Measurements from ENCODE around the gene ADCK2.
A peak's percentile ranks its signal among the peaks of the same experiment; 100 is the strongest.
"Not testable (repeated sequence)": the region's sequence is repeated elsewhere in the genome, so short reads cannot be mapped to it uniquely, and the experiment has no call there.

ADCK2 gene

GRCh38 chr7:140696680-140697446 lies 24.1 kb downstream of the ADCK2 start, which contains the start of gene NDUFB2:
TSS of gene NDUFB2 (plus strand) at chr7:140696708. CDS start at chr7:140696745, 37 bp downstream.
- peak; percentile 65 to 92 for DNase-seq

GRCh38 chr7:140697447-140698143 lies 24.9 kb downstream of the ADCK2 start:
- no peak for DNase-seq

DNA sequence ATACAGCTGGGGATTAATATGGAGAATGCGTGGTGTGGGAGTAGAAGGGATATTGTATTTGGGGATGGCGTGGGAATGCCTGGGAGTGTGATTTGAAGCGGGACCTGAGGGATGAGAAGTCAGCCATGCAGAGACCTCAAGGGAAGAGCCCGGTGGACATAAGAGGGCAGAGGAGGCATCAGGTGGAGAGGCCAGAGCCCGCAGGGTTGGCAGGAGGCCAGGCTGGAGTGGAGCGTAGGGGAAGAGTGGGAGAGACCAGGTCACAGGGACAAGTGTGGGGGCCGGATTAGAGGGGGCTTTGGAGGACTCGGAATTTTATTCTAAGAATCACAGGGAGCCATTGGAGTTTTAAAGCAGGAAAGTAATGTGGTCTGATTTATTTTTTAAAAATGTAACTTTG lies 25.7 kb downstream of the ADCK2 start:
- DNase-seq, result no peak

- DNase-seq, result no peak
Measured at GRCh38 chr7:140702774-140703173, 30.0 kb downstream of the ADCK2 start.

DNA sequence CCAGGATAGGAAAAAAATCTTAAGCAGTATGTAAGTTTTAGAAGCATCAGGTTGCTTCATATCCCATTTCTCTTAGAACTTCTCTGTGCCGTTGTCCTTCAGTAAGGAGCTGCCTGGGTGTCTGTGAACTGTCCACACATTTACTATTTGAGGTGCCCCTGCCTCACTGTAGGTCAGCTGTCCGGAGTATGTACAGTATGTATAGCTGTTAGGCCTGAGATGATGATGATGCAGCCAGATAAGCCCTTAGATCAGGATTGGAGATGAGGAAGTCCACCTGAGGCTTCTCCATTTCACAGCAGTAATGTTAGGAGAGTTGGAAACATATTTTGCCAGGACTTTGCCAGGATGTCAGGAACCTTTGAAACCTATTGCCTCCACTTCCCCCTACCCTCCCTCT lies 31.5 kb downstream of the ADCK2 start:
- no peak for DNase-seq

- no peak for DNase-seq
Measured at GRCh38 chr7:140707132-140707531, 34.4 kb downstream of the ADCK2 start.

GRCh38 chr7:140708764-140709163 lies 36.0 kb downstream of the ADCK2 start:
- not testable (repeated sequence) for DNase-seq

GRCh38 chr7:140712392-140712791 lies 39.6 kb downstream of the ADCK2 start:
- DNase-seq, result not testable (repeated sequence)

GRCh38 chr7:140714331-140715040 lies 41.7 kb downstream of the ADCK2 start:
- DNase-seq, result no peak

- peak in 1 of 2 donors; percentile 47 for DNase-seq
Measured at GRCh38 chr7:140719721-140720120, 47.0 kb downstream of the ADCK2 start.

DNA sequence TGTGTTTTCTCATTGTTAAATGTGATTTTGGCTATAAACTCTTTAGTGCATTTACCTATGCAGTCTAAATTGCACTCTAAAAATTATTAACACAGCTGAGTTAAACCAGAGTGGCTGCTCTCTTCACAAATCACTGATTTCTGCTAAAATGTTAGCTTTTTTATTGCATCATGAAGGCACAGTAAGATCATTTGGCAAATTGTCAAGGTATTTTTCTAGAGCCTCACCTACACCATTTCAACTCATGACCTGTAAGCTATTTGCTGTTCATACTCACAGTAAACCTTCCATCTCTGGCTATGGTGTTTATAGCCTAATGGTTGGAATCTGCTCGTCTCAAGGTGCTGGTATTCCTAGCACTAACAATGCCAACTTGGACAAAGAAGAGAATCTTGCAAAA lies 49.5 kb downstream of the ADCK2 start:
- no peak for DNase-seq

DNA sequence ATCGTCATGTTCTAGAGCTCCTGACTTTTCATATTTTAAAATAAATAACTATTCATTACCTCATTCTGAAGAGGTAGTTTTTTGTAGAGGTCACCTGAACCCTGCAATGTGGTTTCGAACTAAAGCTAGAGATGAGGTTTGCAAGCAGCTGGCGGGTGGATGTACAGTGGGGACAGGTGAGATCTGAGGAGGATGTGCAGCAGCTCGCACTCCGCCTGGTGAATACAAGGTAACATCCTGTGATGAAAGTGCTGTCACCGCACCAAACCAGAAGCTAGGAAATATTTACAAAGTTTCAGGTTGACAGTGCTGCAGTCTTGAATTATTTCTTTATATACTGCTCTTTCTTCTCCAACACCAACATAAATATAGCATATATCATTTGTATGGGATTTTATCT lies 50.3 kb downstream of the ADCK2 start:
- no peak for DNase-seq

DNA sequence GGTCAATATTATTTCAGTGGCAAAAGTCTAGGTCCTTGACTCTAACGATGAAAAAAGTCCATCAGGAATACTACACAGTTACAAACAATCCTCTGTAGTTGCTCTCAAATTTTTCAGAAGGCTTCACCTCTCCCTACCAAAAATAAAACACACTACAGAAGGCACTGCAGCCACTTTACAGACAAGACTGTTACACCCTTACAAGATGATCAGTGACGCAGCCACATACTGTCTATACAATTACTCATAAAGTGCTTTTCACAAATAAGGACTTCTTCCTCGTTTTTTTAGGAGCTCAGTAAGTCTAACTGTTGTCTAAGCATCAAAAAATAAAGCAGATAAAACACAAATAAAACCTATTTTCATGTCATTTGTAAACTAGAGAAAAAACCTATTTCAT lies 50.8 kb downstream of the ADCK2 start:
- DNase-seq, result no peak

- no peak for DNase-seq
Measured at GRCh38 chr7:140724706-140725105, 52.0 kb downstream of the ADCK2 start.

- DNase-seq, result no peak
Measured at GRCh38 chr7:140726281-140726680, 53.5 kb downstream of the ADCK2 start.

- no peak for DNase-seq
Measured at GRCh38 chr7:140732416-140732815, 59.7 kb downstream of the ADCK2 start.

DNA sequence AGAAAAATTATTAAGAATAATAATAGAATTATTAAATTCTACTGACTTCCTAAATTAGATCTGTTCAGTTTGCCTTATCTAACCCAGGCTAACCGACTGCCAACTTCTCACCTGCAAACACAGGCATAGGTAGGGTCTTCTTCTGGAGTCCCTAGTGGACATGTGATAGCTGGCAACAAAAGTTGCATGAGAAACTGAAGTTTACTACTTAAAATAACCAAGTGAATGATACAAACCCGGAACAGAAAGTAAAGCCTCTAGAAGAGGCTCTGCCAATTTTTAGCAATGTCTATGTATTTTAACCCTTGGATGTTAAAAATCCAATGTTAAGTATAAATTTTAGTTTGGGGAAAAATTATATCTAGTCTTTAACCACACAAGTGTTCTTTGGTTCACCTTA lies 61.4 kb downstream of the ADCK2 start:
- no peak for DNase-seq

- DNase-seq, result no peak
Measured at GRCh38 chr7:140734729-140735128, 62.0 kb downstream of the ADCK2 start.

- no peak for DNase-seq
Measured at GRCh38 chr7:140738280-140738679, 65.5 kb downstream of the ADCK2 start.

DNA sequence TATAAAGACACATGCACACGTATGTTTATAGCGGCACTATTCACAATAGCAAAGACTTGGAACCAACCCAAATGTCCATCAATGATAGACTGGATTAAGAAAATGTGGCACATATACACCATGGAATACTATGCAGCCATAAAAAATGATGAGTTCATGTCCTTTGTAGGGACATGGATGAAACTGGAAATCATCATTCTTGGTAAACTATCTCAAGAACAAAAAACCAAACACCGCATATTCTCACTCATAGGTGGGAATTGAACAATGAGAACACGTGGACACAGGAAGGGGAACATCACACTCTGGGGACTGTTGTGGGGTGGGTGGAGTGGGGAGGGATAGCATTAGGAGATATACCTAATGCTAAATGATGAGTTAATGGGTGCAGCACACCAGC lies 70.5 kb downstream of the ADCK2 start:
- DNase-seq, result not testable (repeated sequence)

DNA sequence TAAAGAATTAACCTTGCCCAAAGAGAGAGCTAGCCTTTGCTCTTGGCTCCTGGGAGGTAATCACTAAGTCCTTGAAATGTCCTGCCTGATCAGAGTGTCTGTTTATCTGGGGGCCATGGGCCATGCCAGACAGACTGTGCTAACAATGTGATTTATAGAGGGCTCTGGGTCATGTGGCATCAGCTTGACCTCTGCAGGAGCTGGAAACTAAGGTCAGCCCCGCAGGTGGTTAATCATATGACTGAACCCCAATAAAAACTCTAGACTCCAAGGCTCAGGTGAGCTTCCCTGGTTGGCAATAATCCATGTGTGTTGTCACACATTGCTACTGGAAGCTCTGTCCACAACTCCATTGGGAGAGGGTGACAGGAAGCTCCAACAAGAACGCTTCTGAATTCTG lies 71.3 kb downstream of the ADCK2 start:
- no peak for DNase-seq

Measured in bone marrow (tissue), 2 donors.